ENCODE results near the gene TUBGCP2. TPM values are rescaled to one million over a fixed set of nuclear protein-coding genes. Genes with fewer than 3 reads are reported as not detected.

Gene TUBGCP2
- total RNA-seq, 1 donor from 2014 or later, result 66.7 TPM

DNA sequence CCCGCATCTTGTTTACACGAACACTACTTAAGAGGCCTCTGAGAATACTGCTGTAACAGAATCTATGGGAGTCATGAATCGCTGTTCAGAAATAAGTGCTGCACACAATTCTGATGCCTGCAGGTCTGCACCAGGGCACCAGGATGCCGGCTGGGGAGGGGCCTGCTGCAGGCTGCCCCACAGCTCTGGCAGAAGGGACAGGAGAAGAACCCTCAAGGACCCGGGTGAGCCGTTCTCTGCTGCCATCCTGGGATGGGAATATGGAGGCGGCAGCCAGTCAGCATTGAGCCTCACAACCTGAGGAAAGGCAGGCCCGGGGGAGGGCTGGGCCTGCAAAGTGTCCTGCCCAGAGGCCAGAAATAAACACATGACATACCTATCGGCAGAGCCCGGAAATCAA lies 11.2 kb downstream of the TUBGCP2 start:
- CTCF ChIA-PET, result no interaction called here
- H3K27me3 Mint-ChIP-seq, result no peaks in the 10 kb centered on the region
- H3K4me1 Mint-ChIP-seq, result no peaks in the 10 kb centered on the region
- TF ChIP-seq, protein P1, sequence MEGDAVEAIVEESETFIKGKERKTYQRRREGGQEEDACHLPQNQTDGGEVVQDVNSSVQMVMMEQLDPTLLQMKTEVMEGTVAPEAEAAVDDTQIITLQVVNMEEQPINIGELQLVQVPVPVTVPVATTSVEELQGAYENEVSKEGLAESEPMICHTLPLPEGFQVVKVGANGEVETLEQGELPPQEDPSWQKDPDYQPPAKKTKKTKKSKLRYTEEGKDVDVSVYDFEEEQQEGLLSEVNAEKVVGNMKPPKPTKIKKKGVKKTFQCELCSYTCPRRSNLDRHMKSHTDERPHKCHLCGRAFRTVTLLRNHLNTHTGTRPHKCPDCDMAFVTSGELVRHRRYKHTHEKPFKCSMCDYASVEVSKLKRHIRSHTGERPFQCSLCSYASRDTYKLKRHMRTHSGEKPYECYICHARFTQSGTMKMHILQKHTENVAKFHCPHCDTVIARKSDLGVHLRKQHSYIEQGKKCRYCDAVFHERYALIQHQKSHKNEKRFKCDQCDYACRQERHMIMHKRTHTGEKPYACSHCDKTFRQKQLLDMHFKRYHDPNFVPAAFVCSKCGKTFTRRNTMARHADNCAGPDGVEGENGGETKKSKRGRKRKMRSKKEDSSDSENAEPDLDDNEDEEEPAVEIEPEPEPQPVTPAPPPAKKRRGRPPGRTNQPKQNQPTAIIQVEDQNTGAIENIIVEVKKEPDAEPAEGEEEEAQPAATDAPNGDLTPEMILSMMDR (IDR thresholded peaks at IDR 0.05), result no peak
- no peak overlapping the region for H3K4me3 Mint-ChIP-seq
- no peak overlapping the region for H3K27ac Mint-ChIP-seq
- DNase-seq, result no peak
- POLR2A ChIA-PET, result no interaction called here
- intact Hi-C loops (cut with micrococcal nuclease), result no loop called here
- peaks cover 84% of the 10 kb centered on the region for H3K36me3 Mint-ChIP-seq (ENCODE audit: low read depth)
- H3K9me3 Mint-ChIP-seq, result no peaks in the 10 kb centered on the region
- ATAC-seq (ENCODE audit: low read depth), result no peak

DNA sequence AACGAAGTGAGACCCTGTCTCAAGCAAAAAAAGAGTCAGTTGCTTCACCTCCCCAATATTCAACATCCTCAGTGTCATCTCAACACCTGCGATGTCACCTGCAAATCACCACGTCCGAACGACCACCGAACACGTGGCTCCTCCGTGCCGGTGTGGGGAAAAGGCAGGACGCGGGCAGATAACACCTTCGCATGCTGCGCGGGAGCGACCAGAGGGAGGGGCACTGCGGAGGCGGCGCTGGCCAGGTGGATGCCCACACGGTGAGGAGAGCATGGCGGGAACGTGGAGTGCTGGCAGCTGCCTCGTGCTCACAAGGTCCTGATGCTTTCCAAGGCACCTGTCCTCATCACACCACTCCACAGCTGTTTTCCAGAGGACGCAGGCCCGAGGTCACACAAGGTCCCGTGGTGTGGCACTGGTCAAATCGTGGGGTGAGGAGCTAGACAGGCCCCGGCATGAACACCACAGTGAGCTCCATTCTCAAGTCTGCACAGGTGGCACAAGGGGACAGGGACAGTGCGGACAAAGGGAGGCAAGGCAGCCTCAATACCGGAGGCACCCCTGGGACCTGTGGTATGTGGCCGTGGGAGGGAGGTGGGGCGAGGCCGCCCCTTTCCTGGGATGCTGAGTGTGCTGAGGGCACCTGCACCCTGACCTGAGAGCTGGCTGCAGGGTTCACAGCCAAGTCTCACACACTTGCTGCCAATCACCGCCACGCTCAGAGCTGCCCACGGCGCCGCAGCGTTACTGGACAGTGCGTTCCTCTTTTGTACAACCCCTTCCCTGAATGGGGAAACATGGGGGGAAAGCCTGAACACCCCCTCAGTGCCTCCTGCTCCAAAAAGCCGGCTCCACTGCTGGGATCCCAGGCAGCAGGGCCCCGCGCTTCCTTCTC lies 13.0 kb downstream of the TUBGCP2 start:
- H3K36me3 Mint-ChIP-seq (ENCODE audit: low read depth), result peaks cover 80% of the 10 kb centered on the region
- intact Hi-C loops (cut with micrococcal nuclease), result no loop called here
- no peak overlapping the region for H3K4me3 Mint-ChIP-seq
- ATAC-seq (ENCODE audit: low read depth) (no peak), DNase-seq (no peak)
- no peaks in the 10 kb centered on the region for H3K4me1 Mint-ChIP-seq
- no peak overlapping the region for H3K27ac Mint-ChIP-seq
- no peaks in the 10 kb centered on the region for H3K27me3 Mint-ChIP-seq
- no peaks in the 10 kb centered on the region for H3K9me3 Mint-ChIP-seq
- ChIA-PET POLR2A (no interaction called here), CTCF (no interaction called here)
- TF ChIP-seq, protein P1 (IDR thresholded peaks at IDR 0.05), result no peak

DNA sequence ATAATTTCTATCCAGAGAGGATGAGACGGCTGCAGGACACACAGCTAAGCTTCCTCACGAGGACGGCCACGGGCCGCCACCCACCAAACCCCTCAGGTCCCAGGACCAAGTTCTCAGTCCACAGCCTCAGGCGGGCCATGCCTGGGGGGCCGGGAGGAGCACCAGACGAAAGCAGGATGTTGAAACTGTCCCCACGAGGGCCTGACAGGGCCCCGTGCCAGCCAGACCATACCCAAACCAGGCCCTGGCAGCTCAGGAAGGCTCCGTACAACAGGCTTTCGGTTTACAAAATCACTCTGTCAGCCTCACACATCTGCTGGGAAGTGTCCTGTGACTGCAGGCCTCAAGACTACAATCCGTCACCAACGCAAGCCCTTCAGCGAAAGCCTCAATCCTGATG lies 14.5 kb downstream of the TUBGCP2 start:
- Mint-ChIP-seq H3K27me3 (no peaks in the 10 kb centered on the region), H3K27ac (no peak overlapping the region), H3K9me3 (no peaks in the 10 kb centered on the region), H3K36me3 (ENCODE audit: low read depth) (peaks cover 78% of the 10 kb centered on the region), H3K4me3 (no peak overlapping the region), H3K4me1 (no peaks in the 10 kb centered on the region)
- DNase-seq (no peak), ATAC-seq (ENCODE audit: low read depth) (no peak)
- ChIA-PET CTCF (no interaction called here), POLR2A (no interaction called here)
- intact Hi-C loops (cut with micrococcal nuclease), result no loop called here
- TF ChIP-seq, protein P1 (IDR thresholded peaks at IDR 0.05), result no peak

GRCh38 chr10:133293810-133294119 lies 14.9 kb downstream of the TUBGCP2 start:
- Mint-ChIP-seq H3K27me3 (no peaks in the 10 kb centered on the region), H3K36me3 (ENCODE audit: low read depth) (peaks cover 78% of the 10 kb centered on the region), H3K27ac (no peak overlapping the region), H3K9me3 (no peaks in the 10 kb centered on the region), H3K4me3 (no peak overlapping the region), H3K4me1 (no peaks in the 10 kb centered on the region)
- ATAC-seq (ENCODE audit: low read depth) (no peak), DNase-seq (no peak)
- ChIA-PET CTCF (no interaction called here), POLR2A (no interaction called here)
- TF ChIP-seq, protein P1 (IDR thresholded peaks at IDR 0.05), result no peak
- intact Hi-C loops (cut with micrococcal nuclease), result no loop called here

GRCh38 chr10:133292919-133293809 lies 15.5 kb downstream of the TUBGCP2 start:
- CTCF ChIA-PET, result no interaction called here
- no peak overlapping the region for H3K4me3 Mint-ChIP-seq
- no peak overlapping the region for H3K27ac Mint-ChIP-seq
- TF ChIP-seq, protein P1 (IDR thresholded peaks at IDR 0.05), result no peak
- no peaks in the 10 kb centered on the region for H3K9me3 Mint-ChIP-seq
- POLR2A ChIA-PET, result interaction anchor here (0.7 to 1.2 kb wide), 2 partner anchors 15 to 28 kb away, joined by 3 read pairs; no protein-coding TSS in a partner anchor
- intact Hi-C loops (cut with micrococcal nuclease), result no loop called here
- DNase-seq (no peak), ATAC-seq (ENCODE audit: low read depth) (no peak)
- peaks cover 75% of the 10 kb centered on the region for H3K36me3 Mint-ChIP-seq (ENCODE audit: low read depth)
- H3K27me3 Mint-ChIP-seq, result no peaks in the 10 kb centered on the region
- no peaks in the 10 kb centered on the region for H3K4me1 Mint-ChIP-seq
